ENCODE results near the gene TIMP3.

The TIMP3 gene

GRCh38 chr22:32788904-32789624 lies 12.4 kb upstream of the TIMP3 start:
- no peak for DNase-seq

GRCh38 chr22:32789797-32790620 lies 11.5 kb upstream of the TIMP3 start:
- DNase-seq, result no peak

GRCh38 chr22:32791056-32791455 lies 10.4 kb upstream of the TIMP3 start:
- no peak for DNase-seq

- no peak for DNase-seq
Observed at GRCh38 chr22:32791485-32791884, 10.0 kb upstream of the TIMP3 start.

- DNase-seq, result no peak
Observed at GRCh38 chr22:32793589-32793988, 7.9 kb upstream of the TIMP3 start.

GRCh38 chr22:32794449-32795213 lies 6.9 kb upstream of the TIMP3 start:
- no peak for DNase-seq

- DNase-seq, result no peak
Observed at GRCh38 chr22:32795214-32795596, 6.3 kb upstream of the TIMP3 start.

GRCh38 chr22:32796865-32797573 lies 4.5 kb upstream of the TIMP3 start:
- peak; percentile 65 to 72 for DNase-seq

- no peak for DNase-seq
Observed at GRCh38 chr22:32799496-32799895, 2.0 kb upstream of the TIMP3 start.

- DNase-seq, result no peak
Observed at GRCh38 chr22:32800158-32800882, 1.2 kb upstream of the TIMP3 start.

GRCh38 chr22:32800994-32801536 lies 440 bp upstream of the TIMP3 start:
- DNase-seq, result no peak

- no peak for DNase-seq
Observed at GRCh38 chr22:32802237-32802765, 796 bp downstream of the TIMP3 start.

GRCh38 chr22:32803020-32803737 lies 1.7 kb downstream of the TIMP3 start:
- no peak for DNase-seq

- DNase-seq, result no peak
Observed at GRCh38 chr22:32803738-32804435, 2.4 kb downstream of the TIMP3 start.

GRCh38 chr22:32804531-32805360 lies 3.2 kb downstream of the TIMP3 start:
- DNase-seq, result no peak

GRCh38 chr22:32805361-32805881 lies 3.9 kb downstream of the TIMP3 start:
- no peak for DNase-seq

- DNase-seq, result no peak
Observed at GRCh38 chr22:32806296-32806695, 4.8 kb downstream of the TIMP3 start.

GRCh38 chr22:32808038-32808445 lies 6.5 kb downstream of the TIMP3 start:
- no peak for DNase-seq
